ENCODE results near the gene DICER1. TPM values are rescaled to one million over a fixed set of nuclear protein-coding genes. Genes with fewer than 3 reads are reported as not detected.

DICER1 gene
- total RNA-seq, 2 experiments from 2014 or later = 62.7 to 65.5 TPM

GRCh38 chr14:95058491-95058890 lies 98.8 kb downstream of the DICER1 start:
- POLR2A ChIA-PET = no interaction called here
- Mint-ChIP-seq H3K27me3 (no peaks in the 10 kb centered on the region), H3K4me1 (peaks cover 11% of the 10 kb centered on the region), H3K9me3 (no peaks in the 10 kb centered on the region), H3K27ac (peak overlapping the region; percentile 74), H3K36me3 (no peaks in the 10 kb centered on the region), H3K4me3 (peak overlapping the region; percentile 45)
- ATAC-seq (ENCODE audit: low read depth) (no peak), DNase-seq (no peak)

- no peaks in the 10 kb centered on the region for H3K9me3 Mint-ChIP-seq
- H3K36me3 Mint-ChIP-seq = no peaks in the 10 kb centered on the region
- POLR2A ChIA-PET = no interaction called here
- DNase-seq (no peak), ATAC-seq (ENCODE audit: low read depth) (no peak)
- peak overlapping the region; percentile 74 for H3K27ac Mint-ChIP-seq
- H3K27me3 Mint-ChIP-seq = no peaks in the 10 kb centered on the region
- H3K4me1 Mint-ChIP-seq = peaks cover 11% of the 10 kb centered on the region
- H3K4me3 Mint-ChIP-seq = no peak overlapping the region
These were observed 99.5 kb downstream of the DICER1 start for GRCh38 chr14:95057851-95058250.

- ATAC-seq (ENCODE audit: low read depth) = no peak
- POLR2A ChIA-PET = no interaction called here
- no peak for DNase-seq
These were observed 100.2 kb downstream of the DICER1 start for GRCh38 chr14:95057147-95057546.

GRCh38 chr14:95056476-95056875 lies 100.9 kb downstream of the DICER1 start:
- POLR2A ChIA-PET = no interaction called here

More at GRCh38 chr14:95057147-95057546, 100.2 kb downstream of the DICER1 start:
- Mint-ChIP-seq H3K27me3 (no peaks in the 10 kb centered on the region), H3K4me1 (peaks cover 11% of the 10 kb centered on the region), H3K4me3 (no peak overlapping the region), H3K36me3 (no peaks in the 10 kb centered on the region), H3K9me3 (no peaks in the 10 kb centered on the region), H3K27ac (no peak overlapping the region)

GRCh38 chr14:95055318-95055717 lies 102.0 kb downstream of the DICER1 start:
- Mint-ChIP-seq H3K27me3 (no peaks in the 10 kb centered on the region), H3K36me3 (no peaks in the 10 kb centered on the region), H3K4me3 (no peak overlapping the region), H3K27ac (no peak overlapping the region), H3K4me1 (peaks cover 11% of the 10 kb centered on the region), H3K9me3 (no peaks in the 10 kb centered on the region)
- POLR2A ChIA-PET = no interaction called here
- DNase-seq (no peak), ATAC-seq (ENCODE audit: low read depth) (no peak)

More at GRCh38 chr14:95056476-95056875, 100.9 kb downstream of the DICER1 start:
- no peaks in the 10 kb centered on the region for H3K9me3 Mint-ChIP-seq
- H3K27ac Mint-ChIP-seq = no peak overlapping the region
- H3K27me3 Mint-ChIP-seq = no peaks in the 10 kb centered on the region
- peaks cover 11% of the 10 kb centered on the region for H3K4me1 Mint-ChIP-seq
- no peaks in the 10 kb centered on the region for H3K36me3 Mint-ChIP-seq
- H3K4me3 Mint-ChIP-seq = no peak overlapping the region
- no peak for DNase-seq
- no peak for ATAC-seq (ENCODE audit: low read depth)

- Mint-ChIP-seq H3K4me3 (no peak overlapping the region), H3K4me1 (peaks cover 11% of the 10 kb centered on the region), H3K9me3 (no peaks in the 10 kb centered on the region), H3K27ac (no peak overlapping the region), H3K36me3 (no peaks in the 10 kb centered on the region), H3K27me3 (no peaks in the 10 kb centered on the region)
- DNase-seq = peak; percentile 7
- ATAC-seq (ENCODE audit: low read depth) = no peak
- POLR2A ChIA-PET = no interaction called here
These were observed 102.7 kb downstream of the DICER1 start for GRCh38 chr14:95054346-95055280.

GRCh38 chr14:95052016-95052585 lies 105.2 kb downstream of the DICER1 start:
- H3K36me3 Mint-ChIP-seq = no peaks in the 10 kb centered on the region
- ATAC-seq (ENCODE audit: low read depth) = no peak
- DNase-seq = no peak
- no peak overlapping the region for H3K4me3 Mint-ChIP-seq
- H3K27me3 Mint-ChIP-seq = peaks cover 3% of the 10 kb centered on the region
- no peaks in the 10 kb centered on the region for H3K4me1 Mint-ChIP-seq
- no peaks in the 10 kb centered on the region for H3K9me3 Mint-ChIP-seq
- POLR2A ChIA-PET = no interaction called here
- H3K27ac Mint-ChIP-seq = no peak overlapping the region

GRCh38 chr14:95049952-95050351 lies 107.4 kb downstream of the DICER1 start:
- Mint-ChIP-seq H3K9me3 (no peaks in the 10 kb centered on the region), H3K36me3 (no peaks in the 10 kb centered on the region), H3K4me1 (no peaks in the 10 kb centered on the region), H3K4me3 (no peak overlapping the region), H3K27me3 (peaks cover 5% of the 10 kb centered on the region), H3K27ac (no peak overlapping the region)
- POLR2A ChIA-PET = no interaction called here
- ATAC-seq (ENCODE audit: low read depth) (no peak), DNase-seq (no peak)

- DNase-seq (no peak), ATAC-seq (ENCODE audit: low read depth) (no peak)
- POLR2A ChIA-PET = no interaction called here
- H3K4me1 Mint-ChIP-seq = no peaks in the 10 kb centered on the region
- no peaks in the 10 kb centered on the region for H3K36me3 Mint-ChIP-seq
- peaks cover 5% of the 10 kb centered on the region for H3K27me3 Mint-ChIP-seq
- H3K9me3 Mint-ChIP-seq = no peaks in the 10 kb centered on the region
- no peak overlapping the region for H3K27ac Mint-ChIP-seq
- no peak overlapping the region for H3K4me3 Mint-ChIP-seq
These were observed 108.5 kb downstream of the DICER1 start for GRCh38 chr14:95048771-95049312.

- ATAC-seq (ENCODE audit: low read depth) (no peak), DNase-seq (no peak)
- no peak overlapping the region for H3K4me3 Mint-ChIP-seq
- peaks cover 10% of the 10 kb centered on the region for H3K27me3 Mint-ChIP-seq
- H3K27ac Mint-ChIP-seq = no peak overlapping the region
- no peaks in the 10 kb centered on the region for H3K36me3 Mint-ChIP-seq
- H3K4me1 Mint-ChIP-seq = no peaks in the 10 kb centered on the region
- POLR2A ChIA-PET = no interaction called here
- no peaks in the 10 kb centered on the region for H3K9me3 Mint-ChIP-seq
These were observed 109.6 kb downstream of the DICER1 start for GRCh38 chr14:95047754-95048153.

GRCh38 chr14:95046711-95047681 lies 110.3 kb downstream of the DICER1 start:
- Mint-ChIP-seq H3K36me3 (no peaks in the 10 kb centered on the region), H3K27me3 (peaks cover 17% of the 10 kb centered on the region), H3K4me1 (no peaks in the 10 kb centered on the region), H3K27ac (no peak overlapping the region), H3K9me3 (no peaks in the 10 kb centered on the region), H3K4me3 (no peak overlapping the region)
- DNase-seq (no peak), ATAC-seq (ENCODE audit: low read depth) (no peak)
- POLR2A ChIA-PET = no interaction called here

GRCh38 chr14:95045836-95046430 lies 111.4 kb downstream of the DICER1 start:
- POLR2A ChIA-PET = no interaction called here
- H3K4me3 Mint-ChIP-seq = no peak overlapping the region
- no peak for DNase-seq

More at GRCh38 chr14:95045836-95046430, 111.4 kb downstream of the DICER1 start:
- H3K27ac Mint-ChIP-seq = no peak overlapping the region
- no peaks in the 10 kb centered on the region for H3K4me1 Mint-ChIP-seq
- no peaks in the 10 kb centered on the region for H3K36me3 Mint-ChIP-seq
- ATAC-seq (ENCODE audit: low read depth) = no peak
- peaks cover 19% of the 10 kb centered on the region for H3K27me3 Mint-ChIP-seq
- H3K9me3 Mint-ChIP-seq = no peaks in the 10 kb centered on the region
